CD4-positive, alpha-beta T cell treated with Interleukin-17A for 4 hours (primary cell): ENCODE measurements around the gene PBX3.
"Not testable (repeated sequence)": the region's sequence is repeated elsewhere in the genome, so short reads cannot be mapped to it uniquely, and the experiment has no call there.

Experiments used
- DNase-seq: peaks from one replicate; pipeline ENCODE4 v3.0.0-alpha.2; 2020; ENCODE audit warnings: mixed read lengths

PBX3 gene

GRCh38 chr9:125778538-125779219, 31.5 kb downstream of the PBX3 start:
- DNase-seq: not testable (repeated sequence)

GRCh38 chr9:125779220-125779565, 32.0 kb downstream of the PBX3 start:
- not testable (repeated sequence) for DNase-seq

GRCh38 chr9:125782718-125783117, 35.5 kb downstream of the PBX3 start:
- DNase-seq: no peak

GRCh38 chr9:125784286-125785049, 37.3 kb downstream of the PBX3 start:
- DNase-seq: no peak

- peak; percentile 3 for DNase-seq
These were observed 38.1 kb downstream of the PBX3 start for GRCh38 chr9:125785248-125785751.

GRCh38 chr9:125787715-125788114, 40.5 kb downstream of the PBX3 start:
- no peak for DNase-seq

- DNase-seq: no peak
These were observed 42.0 kb downstream of the PBX3 start for GRCh38 chr9:125789196-125789595.

GRCh38 chr9:125794708-125795107, 47.5 kb downstream of the PBX3 start:
- no peak for DNase-seq

GRCh38 chr9:125795970-125796596, 48.9 kb downstream of the PBX3 start:
- no peak for DNase-seq

- no peak for DNase-seq
These were observed 50.8 kb downstream of the PBX3 start for GRCh38 chr9:125797930-125798329.

- no peak for DNase-seq
These were observed 56.4 kb downstream of the PBX3 start for GRCh38 chr9:125803526-125803925.

- no peak for DNase-seq
These were observed 57.9 kb downstream of the PBX3 start for GRCh38 chr9:125805057-125805456.

- DNase-seq: no peak
These were observed 58.4 kb downstream of the PBX3 start for GRCh38 chr9:125805586-125805985.

- no peak for DNase-seq
These were observed 59.9 kb downstream of the PBX3 start for GRCh38 chr9:125807079-125807478.

GRCh38 chr9:125810161-125810560, 63.0 kb downstream of the PBX3 start:
- DNase-seq: no peak

- no peak for DNase-seq
These were observed 63.8 kb downstream of the PBX3 start for GRCh38 chr9:125811002-125811401.

GRCh38 chr9:125812403-125812802, 65.2 kb downstream of the PBX3 start:
- no peak for DNase-seq

GRCh38 chr9:125815568-125815967, 68.4 kb downstream of the PBX3 start:
- DNase-seq: no peak

- no peak for DNase-seq
These were observed 69.1 kb downstream of the PBX3 start for GRCh38 chr9:125816321-125816720.

GRCh38 chr9:125820100-125820804, 73.1 kb downstream of the PBX3 start:
- DNase-seq: no peak

- no peak for DNase-seq
These were observed 73.9 kb downstream of the PBX3 start for GRCh38 chr9:125821078-125821477.

- DNase-seq: no peak
These were observed 75.0 kb downstream of the PBX3 start for GRCh38 chr9:125822160-125822559.

- DNase-seq: no peak
These were observed 75.7 kb downstream of the PBX3 start for GRCh38 chr9:125822902-125823301.
